DMS79 treated with DMSO at 0.1 percent for 48 hours (cell line): ENCODE results near the gene WDFY4.

Experiments
- DNase-seq: peaks from one replicate; lab custom pipeline; 2025; lab: John Stamatoyannopoulos, UW

WDFY4 gene

GRCh38 chr10:48814933-48815332 lies 130.3 kb downstream of the WDFY4 start:
- DNase-seq, result no peak

- no peak for DNase-seq
These were observed 132.5 kb downstream of the WDFY4 start for GRCh38 chr10:48817141-48817540.

- DNase-seq, result no peak
These were observed 133.4 kb downstream of the WDFY4 start for GRCh38 chr10:48818081-48818480.

- no peak for DNase-seq
These were observed 134.3 kb downstream of the WDFY4 start for GRCh38 chr10:48818861-48819520.

- no peak for DNase-seq
These were observed 135.1 kb downstream of the WDFY4 start for GRCh38 chr10:48819783-48820182.

GRCh38 chr10:48820231-48820630 lies 135.6 kb downstream of the WDFY4 start:
- no peak for DNase-seq

GRCh38 chr10:48820699-48821098 lies 136.0 kb downstream of the WDFY4 start:
- no peak for DNase-seq

- DNase-seq, result no peak
These were observed 136.4 kb downstream of the WDFY4 start for GRCh38 chr10:48821111-48821510.

GRCh38 chr10:48821692-48822091 lies 137.0 kb downstream of the WDFY4 start:
- DNase-seq, result no peak

- no peak for DNase-seq
These were observed 149.0 kb downstream of the WDFY4 start for GRCh38 chr10:48833674-48834073.

- no peak for DNase-seq
These were observed 149.7 kb downstream of the WDFY4 start for GRCh38 chr10:48834189-48834965.

- DNase-seq, result no peak
These were observed 151.1 kb downstream of the WDFY4 start for GRCh38 chr10:48835781-48836180.

GRCh38 chr10:48836605-48837004 lies 151.9 kb downstream of the WDFY4 start:
- no peak for DNase-seq

GRCh38 chr10:48838834-48839233 lies 154.2 kb downstream of the WDFY4 start:
- DNase-seq, result no peak

- no peak for DNase-seq
These were observed 155.4 kb downstream of the WDFY4 start for GRCh38 chr10:48839809-48840679.

- no peak for DNase-seq
These were observed 157.6 kb downstream of the WDFY4 start for GRCh38 chr10:48842231-48842630.

GRCh38 chr10:48843198-48843597 lies 158.5 kb downstream of the WDFY4 start:
- DNase-seq, result no peak

- no peak for DNase-seq
These were observed 159.9 kb downstream of the WDFY4 start for GRCh38 chr10:48844616-48845015.

- DNase-seq, result no peak
These were observed 160.8 kb downstream of the WDFY4 start for GRCh38 chr10:48845512-48845911.

- no peak for DNase-seq
These were observed 163.0 kb downstream of the WDFY4 start for GRCh38 chr10:48847691-48848090.

GRCh38 chr10:48856855-48857254 lies 172.2 kb downstream of the WDFY4 start:
- DNase-seq, result no peak

GRCh38 chr10:48872234-48872633 lies 187.6 kb downstream of the WDFY4 start:
- DNase-seq, result no peak

- no peak for DNase-seq
These were observed 193.4 kb downstream of the WDFY4 start for GRCh38 chr10:48878091-48878490.
